HG03066 (cell line): ENCODE measurements around the gene SEMA3B.
"Not testable (repeated sequence)": the region's sequence is repeated elsewhere in the genome, so short reads cannot be mapped to it uniquely, and the experiment has no call there.

Experiments
- ATAC-seq: cut with Tn5 transposase; IDR thresholded peaks from one replicate; pipeline ENCODE4 v1.9.1; 2021; ENCODE audit warnings: low read depth; ENCODE audit not compliant: unreplicated experiment

SEMA3B gene

DNA sequence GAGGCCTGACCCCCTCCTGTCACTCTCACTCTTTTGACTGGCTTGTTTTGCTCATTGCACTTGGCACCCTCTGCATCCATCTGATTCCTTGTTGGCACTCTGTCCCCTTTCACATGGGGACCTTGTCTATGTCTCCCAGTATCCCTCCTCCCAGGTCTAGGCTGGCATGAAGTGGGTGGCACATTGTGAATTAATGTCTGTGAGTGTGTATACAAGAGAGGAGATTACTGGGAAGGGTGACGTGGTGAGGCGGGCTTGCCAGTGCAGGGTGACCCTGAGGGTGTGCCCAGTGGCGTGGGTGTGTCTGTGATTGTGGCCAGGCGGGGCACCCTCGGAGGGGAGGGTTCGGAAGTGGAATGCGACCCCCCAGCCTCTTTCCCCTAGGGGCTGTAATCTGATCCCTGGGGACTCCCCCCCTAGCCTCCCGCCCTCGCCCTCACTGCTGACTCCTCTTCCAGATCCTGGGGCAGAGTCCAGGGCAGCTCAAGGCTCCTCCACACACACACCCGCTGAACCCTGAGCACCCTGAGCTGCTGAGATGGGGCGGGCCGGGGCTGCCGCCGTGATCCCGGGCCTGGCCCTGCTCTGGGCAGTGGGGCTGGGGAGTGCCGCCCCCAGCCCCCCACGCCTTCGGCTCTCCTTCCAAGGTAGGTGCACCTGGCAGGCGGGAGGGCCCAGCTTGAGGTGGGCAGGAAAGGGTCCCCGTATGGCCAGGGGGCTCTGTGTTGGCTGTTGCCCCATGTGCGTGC is at the start of gene SEMA3B:
Gene SEMA3B, plus strand, starts transcription at position 445 of the 749 bp plus-strand sequence. Its CDS starts 94 bp downstream, at position 539.
- no peak for ATAC-seq

DNA sequence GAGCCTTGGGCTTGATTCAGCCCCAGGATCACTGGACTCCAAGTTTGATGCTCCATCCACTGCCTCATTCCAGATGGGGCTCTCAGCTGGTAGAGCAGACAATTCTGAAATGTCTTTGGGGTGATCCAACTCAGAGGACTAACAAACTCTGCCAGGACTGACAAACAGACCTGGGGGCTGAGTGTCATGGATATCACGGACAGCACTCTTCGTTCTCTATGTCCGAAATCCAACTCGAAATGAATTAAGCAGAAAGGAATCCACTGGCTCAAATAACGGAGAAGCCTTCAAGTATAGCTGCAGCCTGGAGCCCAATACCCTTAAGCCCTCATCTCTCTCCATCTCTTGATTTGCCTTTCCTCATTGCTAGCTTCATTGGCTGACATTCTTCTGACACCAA is 49.7 kb upstream of the SEMA3B start:
- ATAC-seq: no peak

DNA sequence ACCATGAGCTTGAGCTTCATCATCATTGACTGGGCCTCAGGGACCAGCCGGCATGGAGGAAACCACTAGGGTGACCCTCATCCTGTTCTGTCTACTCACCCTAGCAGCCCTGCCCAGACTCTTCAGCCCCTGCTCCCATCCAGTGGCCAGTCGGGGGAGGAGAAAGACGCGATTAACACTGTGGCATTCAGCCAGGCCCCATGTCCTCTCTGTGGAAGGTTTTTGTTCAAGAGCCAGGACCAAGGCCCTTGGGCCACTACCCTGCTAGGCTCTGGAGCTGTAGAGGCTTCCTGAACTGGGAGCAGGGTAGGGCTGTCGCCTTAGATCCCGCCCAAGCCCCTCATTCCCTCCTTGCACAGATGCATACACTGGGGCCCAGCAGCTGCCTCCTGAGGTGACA is 48.8 kb upstream of the SEMA3B start:
- no peak for ATAC-seq

DNA sequence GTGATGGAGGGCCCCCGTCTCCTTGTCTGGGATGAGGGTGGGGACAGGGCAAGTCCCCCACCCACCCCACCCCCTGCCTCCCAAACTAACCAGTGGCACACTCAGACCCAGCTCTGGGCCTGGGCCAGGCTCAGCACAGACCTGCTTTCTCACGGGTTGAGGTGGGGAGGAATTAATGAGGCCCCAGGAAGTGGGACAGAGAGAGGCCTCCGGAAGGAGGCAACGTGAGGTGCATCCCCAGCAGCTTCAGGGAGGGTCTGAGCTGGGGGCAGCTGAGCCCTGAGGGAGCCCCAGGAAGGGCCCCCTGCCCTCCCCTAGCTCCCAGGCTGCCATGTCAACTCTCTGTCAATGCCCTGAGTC is 47.9 kb upstream of the SEMA3B start:
- ATAC-seq: no peak

DNA sequence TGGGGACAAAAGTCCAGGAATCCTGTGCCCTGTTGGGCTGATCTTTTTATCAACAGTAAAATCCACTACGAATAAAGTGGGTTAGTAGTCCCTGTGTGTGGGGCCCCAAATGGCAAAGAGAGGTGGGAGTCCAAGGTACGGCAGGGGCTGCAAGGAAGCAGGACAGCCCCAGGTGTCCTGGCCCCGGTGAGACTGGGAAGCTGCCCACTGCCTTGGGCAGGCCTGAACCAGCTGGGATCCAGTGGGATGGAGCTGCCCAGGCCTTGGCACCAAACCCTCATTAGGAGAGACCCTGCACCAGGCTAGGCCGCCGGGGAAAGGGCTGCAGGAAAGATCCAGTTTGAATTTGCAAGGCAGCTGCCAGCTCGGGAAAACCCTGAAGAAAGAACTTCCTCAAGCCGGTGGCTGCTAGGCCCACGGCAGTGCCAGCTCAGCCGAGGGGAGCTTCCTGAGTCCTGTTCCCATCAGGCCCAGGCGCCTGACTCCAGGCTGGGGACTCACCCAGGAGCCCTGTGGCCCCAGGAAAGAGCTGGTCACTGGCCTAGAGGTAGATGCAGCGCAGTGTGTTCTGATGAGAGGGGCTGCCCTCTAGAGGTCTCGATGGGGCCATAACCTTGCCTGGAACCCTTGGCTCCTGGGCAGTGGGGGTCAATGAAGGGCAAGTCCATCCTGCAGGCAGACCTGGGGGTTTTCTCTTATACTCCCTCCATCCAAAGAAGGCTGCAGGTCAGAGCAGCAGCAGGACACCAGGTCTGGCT is 47.4 kb upstream of the SEMA3B start:
- no peak for ATAC-seq

DNA sequence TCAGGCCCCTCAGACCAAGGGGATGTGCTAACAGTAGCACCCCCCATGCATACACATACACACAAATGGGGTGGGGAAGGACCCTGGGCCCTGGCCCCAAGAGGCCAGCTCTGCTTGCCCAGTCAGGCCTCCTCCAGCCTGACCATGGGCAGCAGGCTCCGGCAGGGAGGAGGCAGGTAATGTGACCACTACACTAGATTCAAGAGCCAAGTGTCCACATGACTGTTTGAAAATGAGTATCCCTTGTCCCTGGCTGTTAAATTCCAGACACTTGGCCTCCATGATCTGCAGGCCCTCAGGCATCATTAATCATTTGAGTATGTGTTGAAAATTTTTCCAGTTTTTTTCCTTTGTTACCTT is 46.8 kb upstream of the SEMA3B start:
- no peak for ATAC-seq

DNA sequence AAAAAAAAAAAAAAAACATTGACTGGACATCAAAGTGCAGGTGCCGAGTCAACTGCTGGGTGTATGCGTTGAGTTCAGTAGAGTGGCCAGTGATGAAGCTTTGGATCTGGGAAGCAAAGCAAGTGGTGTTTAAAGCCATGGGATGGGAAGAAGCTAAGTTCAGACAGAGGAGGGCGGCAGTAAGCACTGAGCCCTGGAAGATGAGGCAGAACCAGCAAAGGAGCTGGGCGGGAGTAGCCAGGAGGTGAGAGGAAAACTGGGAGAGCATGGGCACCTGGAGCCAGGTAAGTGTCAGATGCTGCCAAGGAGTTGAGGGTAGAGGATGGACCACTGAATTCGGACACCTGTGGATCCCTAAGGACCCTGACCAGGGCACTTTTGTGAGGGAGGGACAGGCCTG is 44.3 kb upstream of the SEMA3B start:
- ATAC-seq: no peak

DNA sequence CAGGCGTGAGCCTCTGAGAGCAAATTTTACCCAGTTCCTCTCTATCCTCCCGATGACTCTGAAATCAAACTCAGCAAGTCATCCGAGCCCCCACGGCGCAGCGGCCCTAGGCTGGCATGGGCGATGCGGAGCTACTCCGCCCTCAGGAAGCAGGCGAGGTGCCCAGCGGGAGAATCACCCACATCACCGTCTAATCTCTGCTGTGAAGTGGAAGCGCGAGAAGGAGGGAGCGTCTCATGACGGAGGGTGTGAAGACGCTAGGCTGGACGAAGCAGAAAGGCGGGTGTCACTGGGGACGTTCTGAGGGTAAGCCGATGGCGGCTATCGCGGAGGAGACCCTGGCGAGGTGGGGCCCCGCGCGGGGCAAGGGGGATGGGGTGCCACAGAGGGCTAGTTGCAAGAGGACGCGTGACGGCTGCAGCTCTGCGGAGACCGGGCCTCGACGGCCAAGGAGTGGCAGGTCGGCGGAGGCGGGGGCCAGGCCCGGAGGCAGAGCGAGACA is 42.0 kb upstream of the SEMA3B start:
- peak; percentile 7 for ATAC-seq

DNA sequence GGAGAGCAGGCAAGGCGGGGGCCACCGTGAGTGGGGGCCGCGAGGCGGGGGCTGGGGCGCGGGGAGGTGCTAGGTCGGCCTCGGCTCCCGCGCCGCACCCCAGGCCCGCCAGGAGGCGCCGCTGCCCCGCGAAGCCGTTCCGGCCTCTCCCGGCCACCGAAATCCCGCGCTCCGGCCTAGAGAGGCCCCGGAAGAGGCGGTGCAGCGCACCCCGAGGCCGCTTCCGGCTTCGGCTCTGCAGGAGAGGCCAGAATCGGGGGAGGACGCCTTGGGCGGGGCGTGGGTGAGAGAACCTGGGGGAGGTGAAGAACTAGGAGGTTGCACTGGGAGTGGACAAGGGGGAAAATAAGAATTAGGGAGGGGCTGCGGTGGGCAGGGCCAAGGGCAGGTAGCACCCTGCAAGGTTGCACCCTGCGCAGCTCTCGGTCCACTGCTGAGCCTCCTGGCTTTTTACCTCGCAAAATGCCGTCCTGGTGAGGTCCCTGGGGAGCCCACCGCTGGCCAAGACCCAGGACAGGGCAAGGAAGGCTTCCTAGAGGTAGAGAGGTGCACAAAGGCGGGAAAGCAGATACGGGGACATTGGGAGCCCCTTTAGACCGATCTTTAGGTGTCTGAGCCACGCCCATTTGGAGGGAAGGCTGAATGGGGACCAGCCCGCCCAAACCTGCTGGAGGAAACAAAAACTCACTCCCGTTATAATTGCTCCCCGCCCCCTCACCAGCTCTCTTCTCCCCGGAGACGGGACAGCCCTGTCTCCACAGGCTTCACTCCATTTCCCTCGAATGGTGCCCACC is 41.4 kb upstream of the SEMA3B start:
- peak; percentile 84 for ATAC-seq

DNA sequence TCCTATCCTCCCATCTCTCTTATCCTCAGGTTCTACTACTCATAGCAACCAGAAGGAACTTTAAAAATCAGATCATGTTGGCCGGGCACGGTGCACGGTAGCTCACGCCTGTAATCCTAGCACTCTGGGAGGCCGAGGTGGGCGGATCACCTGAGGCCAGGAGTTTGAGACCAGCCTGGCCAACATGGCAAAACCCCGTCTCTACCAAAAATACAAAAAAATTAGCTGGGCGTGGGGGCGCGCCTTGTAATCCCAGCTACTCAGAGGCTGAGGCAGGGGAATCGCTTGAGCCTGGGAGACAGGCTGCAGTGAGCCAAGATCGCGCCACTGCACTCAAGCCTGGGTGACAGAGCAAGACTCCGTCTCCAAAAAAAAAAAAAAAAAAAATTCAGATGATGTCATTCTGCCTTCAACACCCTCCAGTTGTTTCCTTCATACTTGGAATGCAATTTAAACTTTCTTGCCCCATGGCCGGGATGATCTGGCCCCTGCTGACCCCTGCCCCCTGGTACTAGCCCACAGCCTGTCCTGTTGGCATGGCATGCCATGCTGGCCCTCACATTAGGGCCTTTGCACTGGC is 40.7 kb upstream of the SEMA3B start:
- ATAC-seq: not testable (repeated sequence)

DNA sequence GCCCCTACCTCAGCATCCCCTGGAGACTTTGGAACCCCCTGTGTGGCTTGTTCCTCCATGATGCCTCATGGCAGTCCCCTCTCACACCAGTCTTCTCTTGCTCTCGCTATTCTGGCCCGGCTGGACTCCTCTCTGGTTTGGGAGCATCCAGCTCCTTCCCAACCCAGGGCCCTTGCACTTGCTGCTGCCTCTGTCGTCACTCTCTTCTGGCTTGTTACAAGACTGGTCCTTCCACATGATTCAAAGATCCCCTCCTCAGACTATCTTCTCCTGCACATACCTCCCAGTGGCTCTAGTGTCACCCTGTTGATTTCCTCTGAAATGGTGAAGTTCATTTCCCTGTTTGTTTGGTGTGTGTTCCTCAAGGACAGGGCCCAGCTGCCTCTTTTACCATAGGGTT is 39.5 kb upstream of the SEMA3B start:
- ATAC-seq: no peak

DNA sequence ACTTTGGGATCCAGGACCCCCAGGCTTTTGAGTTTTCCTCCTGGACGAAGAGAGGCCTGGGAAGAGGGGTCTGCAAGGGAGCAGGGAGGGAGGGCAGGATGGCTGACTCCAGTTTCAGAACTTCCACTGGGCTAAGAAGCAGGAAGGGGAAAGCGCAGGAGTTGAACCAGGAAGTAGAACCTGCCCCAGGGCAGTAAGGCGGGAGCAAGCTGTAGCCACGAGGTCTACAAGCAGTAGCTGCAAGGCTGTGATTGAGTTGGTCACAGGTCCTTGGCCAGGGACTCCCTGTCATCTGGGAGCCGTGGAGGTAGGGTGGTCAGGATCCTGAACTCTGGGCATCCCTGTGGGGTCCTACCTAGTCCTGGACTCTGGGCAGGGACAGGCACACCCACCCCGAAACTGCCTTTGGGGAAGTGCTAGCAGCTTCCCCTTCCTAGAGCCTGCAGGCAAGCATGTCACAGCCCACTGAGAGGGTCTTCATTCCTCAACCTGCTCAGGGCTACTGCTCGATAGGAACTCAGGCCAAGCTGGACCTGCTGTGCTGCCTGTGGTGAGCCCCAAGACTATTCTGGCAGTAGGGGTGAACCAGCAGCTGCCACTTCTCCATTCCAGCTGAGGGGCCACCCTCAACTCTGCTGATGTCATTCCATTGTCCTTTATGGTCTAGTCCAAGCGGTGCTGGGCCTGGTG is 38.7 kb upstream of the SEMA3B start:
- ATAC-seq: no peak

DNA sequence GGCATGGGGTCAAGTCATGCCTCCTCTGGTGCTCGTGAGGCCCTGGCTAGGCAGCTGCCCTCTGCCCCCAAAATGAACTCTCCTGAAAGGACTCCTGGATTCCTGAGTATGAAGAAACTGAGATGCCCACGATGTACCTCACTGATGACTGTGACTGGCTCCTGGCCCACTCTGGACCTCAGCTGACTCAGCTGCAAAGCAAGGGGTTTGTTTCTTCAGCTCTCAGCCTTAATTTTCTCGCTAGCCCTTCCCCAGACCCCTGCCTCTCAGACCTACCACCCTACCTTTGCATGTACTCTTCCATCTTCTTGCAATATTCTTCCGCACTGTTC is 38.2 kb upstream of the SEMA3B start:
- ATAC-seq: no peak

DNA sequence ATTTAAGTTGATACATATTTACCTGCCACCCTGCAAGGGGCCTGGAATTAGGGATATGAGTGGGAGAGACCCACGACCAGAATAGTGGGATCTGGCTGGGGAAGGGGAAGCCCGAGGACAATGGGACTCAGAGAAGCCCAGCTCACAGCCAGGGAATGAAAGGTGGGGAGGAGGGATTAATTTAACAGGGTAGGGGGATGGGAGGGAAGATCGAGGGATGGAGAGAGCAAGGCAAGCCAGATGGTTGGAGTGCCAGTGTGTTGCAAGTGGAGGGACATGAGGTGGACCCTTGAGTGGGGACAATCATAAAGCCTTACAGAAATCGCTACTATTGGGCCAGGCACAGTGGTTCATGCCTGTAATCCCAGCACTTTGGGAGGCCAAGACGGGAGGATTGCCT is 37.4 kb upstream of the SEMA3B start:
- no peak for ATAC-seq

DNA sequence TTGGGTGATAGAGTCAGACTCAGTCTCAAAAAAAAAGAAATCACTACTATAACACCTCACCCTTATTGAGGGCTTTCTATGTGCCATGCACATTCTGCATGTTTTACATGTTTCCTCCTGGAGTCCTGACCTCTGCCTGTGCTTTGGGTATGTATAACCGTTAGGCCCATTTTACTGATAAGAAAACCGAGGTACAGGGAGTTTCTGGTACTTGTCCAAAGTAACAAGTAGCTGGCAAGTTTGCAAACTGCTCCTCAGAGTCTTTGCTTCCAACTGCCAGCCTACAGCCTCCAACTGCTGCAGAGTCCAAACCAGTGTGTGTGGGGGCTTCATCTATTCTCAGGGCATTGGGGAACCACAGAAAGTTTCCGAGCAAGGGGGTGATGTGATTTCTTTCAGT is 36.6 kb upstream of the SEMA3B start:
- ATAC-seq: no peak

DNA sequence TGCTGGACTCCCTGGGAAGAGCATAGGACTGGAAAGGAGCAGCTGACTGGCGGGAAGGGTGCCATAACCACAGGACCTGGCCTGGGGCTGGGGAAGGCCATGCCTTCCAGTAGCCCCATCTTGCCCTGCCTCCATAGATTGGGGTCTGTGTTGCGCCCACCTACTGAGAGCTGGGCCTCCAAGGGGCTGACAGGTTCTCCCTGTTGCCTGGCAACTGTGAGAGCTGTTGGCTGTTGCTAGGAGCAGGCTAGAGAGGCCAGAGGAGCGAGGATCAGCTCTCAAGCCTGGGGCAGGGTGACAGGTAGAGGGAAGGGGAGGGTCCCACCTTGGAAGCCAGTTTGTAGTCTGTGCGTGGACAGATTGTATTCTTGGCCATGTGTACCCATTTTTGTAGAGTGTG is 35.8 kb upstream of the SEMA3B start:
- no peak for ATAC-seq

DNA sequence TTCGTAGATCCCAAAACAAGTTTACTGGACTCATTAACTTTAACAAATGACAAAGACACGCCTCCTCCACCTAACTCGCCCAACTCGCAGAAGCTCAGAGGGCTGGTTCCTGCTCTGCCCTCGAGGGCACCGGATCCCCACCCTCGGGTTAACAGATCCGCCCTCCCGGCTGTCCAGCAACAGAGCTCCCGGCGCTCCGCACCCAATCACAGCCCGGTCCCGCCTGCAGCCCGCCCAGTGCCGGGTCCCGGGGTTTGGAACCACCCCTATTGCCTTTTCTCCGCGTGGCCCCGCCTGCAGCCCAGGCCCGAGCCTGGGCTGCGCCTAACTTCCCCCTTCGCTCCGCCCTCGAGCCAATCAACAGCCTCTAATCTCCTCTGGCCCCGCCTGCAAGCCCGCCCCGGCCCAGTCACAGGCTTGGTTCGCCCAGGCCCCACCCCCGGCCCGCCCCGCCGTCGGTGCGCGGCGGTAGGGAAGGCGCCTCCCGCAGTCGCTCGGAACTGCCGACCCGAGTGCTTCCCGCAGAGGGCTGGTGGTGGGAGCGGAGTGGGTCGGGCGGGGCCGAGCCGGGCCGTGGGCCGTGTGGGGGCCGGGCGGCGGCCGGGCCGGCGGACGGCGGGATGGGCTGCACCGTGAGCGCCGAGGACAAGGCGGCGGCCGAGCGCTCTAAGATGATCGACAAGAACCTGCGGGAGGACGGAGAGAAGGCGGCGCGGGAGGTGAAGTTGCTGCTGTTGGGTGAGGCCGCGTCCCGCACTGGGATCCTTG is 33.0 kb upstream of the SEMA3B start, which contains the start of gene GNAI2:
Gene GNAI2, plus strand, starts transcription at position 489 of the 768 bp plus-strand sequence. Its CDS starts 132 bp downstream, at position 621.
- peak; percentile 93 for ATAC-seq

DNA sequence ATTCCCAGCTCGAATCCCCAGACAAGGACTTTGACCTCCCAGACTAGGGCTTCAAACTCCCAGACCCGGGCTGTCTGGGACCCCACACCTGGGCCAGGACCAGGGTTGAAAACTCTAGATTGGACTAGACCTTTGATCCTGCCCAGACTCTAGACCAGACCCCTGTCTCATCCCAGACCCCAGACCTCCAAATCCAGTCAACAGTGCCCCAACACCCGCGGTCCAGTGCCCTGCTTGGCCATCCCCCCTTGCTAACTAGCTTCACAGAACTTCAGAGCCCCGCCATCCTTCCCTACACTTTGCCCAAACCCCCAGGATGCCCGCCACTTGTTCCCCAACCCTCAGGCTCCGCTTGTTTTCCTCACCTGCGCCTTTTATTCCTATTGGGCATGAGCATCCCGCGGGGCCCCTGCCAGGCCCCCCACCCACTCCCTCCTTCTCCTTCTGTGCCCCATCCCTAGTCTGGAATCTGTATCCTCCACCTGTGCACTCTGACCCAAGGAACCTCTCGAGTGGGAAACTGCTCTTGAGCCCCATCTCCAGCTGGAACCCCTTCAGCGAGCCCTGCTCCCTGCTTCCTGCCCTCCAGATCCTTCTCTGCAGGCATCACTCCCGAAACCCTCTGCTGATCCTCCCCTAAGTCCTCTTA is 32.3 kb upstream of the SEMA3B start:
- ATAC-seq: no peak

DNA sequence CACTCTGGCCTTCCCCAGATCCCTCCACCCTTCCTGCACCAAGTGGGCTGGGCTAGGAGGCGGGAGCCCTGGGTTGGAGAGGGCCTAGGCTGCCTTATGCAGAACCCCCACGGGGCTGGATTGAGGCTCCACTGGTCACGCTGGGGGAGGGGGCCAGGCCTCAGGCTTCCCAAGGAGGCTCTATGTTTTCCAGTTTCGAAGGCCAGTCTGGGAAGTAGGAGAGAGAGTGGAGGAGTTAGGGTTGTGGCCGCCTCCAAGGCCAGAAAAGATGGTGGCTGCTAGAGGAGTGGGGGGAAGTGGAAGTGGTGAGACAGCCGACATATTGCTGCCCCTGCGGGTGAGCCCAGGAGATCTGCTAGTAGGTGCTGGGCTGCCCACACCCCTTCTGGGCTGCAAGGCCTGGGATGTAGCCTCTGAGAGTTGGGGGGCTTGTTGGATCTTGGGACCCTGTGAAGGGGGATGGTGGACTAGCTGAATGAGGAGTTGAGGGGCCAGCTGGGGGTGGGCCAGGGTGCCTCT is 31.8 kb upstream of the SEMA3B start:
- no peak for ATAC-seq
